ENCODE measurements around the gene SEMA4B.
"Not testable (repeated sequence)": the region's sequence is repeated elsewhere in the genome, so short reads cannot be mapped to it uniquely, and the experiment has no call there.

Gene SEMA4B

GRCh38 chr15:90201130-90201943 lies at the start of gene SEMA4B:
Gene SEMA4B, plus strand, starts transcription at chr15:90201330. Its CDS starts 249 bp downstream, at chr15:90201579.
- DNase-seq (ENCODE audit: low spot score): peak; percentile 52

- no peak for DNase-seq (ENCODE audit: low spot score)
Observed at GRCh38 chr15:90151989-90152645, 49.0 kb upstream of the SEMA4B start.

GRCh38 chr15:90153658-90154057 lies 47.5 kb upstream of the SEMA4B start:
- DNase-seq (ENCODE audit: low spot score): no peak

DNA sequence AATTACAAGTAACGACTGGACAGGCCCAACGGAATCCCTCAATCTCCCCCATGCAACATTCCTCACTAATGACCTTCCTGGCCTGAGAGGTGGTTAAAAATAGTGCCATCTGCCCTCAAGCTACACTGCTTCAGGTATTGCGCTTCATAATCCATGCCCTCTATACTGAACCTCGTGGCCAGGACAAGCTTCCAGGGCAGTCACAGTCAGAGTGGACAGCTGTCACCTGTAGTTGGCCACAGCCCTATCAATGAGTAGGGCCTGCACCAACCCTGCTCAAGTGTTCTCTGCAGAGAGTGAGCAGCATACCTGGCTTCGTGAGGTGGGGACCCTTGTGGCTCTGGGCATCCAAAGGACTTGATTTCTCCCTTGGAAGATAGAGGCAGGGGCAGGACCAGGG lies 46.9 kb upstream of the SEMA4B start:
- DNase-seq (ENCODE audit: low spot score): no peak

GRCh38 chr15:90154861-90155626 lies 46.1 kb upstream of the SEMA4B start:
- no peak for DNase-seq (ENCODE audit: low spot score)

GRCh38 chr15:90159213-90159612 lies 41.9 kb upstream of the SEMA4B start:
- DNase-seq (ENCODE audit: low spot score): no peak

DNA sequence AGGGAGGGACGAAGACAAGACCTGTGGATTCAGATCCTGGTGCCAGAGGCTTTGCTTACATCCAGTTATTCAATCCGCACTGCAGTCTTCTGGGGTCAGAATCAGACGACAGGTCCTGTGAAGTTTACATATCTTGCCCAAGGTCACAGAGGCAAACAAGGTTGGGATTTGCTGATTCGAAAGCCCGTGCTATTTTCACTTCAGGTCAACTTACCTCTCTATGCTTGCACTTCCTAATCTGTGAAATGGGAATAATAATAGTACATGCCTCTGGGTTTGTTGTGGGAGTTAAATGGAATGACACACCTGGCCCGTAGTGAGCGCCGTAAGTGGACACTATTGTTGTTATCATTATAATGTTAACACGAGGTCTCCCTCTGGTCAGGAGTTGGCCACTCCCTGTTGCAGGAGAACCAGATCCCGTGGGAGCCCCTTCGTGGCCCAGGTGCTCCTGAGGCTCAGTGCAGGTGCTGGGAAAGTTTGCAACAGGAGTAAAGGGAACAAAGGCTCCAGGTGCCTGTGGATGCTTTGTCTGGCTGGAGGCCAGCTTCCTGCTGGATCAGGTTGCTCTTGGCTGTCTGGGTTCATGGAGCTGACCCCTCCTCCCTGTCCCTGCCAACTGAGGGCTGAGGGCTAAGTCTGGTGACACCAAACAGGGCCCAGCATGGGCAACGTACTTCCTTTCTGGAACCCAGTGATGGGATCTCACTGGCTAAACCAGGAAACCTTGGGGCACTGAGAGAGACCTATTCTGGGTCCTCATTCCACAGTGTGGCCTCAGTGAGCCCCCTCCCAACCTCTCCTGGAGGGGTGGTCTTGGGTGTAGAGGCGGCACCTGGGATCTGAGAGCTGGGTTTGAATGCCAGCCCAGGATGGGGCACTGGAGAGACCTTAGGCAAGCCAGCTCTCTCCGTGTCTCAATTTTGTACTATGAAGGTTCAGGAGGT lies 40.1 kb upstream of the SEMA4B start:
- no peak for DNase-seq (ENCODE audit: low spot score)

- no peak for DNase-seq (ENCODE audit: low spot score)
Observed at GRCh38 chr15:90161950-90162361, 39.2 kb upstream of the SEMA4B start.

DNA sequence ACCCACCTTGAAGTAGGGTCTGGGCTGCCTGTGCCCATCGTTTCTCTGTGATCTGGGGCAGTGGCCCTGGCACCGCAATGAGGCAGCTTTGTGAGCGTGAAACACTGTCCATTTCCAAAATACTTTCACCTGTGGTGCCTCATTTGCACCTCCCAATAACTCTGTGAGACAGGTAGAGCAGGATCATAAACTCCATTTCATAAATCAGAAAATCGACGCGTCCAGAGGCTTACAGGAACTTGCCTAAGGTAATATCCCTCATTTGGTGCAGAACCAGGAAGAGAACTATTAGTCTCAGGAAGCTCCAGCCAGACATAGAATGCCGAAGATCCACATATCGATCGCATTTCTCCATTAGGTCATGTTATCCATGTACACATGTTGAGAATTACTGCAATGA lies 38.2 kb upstream of the SEMA4B start:
- DNase-seq (ENCODE audit: low spot score): no peak

GRCh38 chr15:90164239-90164638 lies 36.9 kb upstream of the SEMA4B start:
- not testable (repeated sequence) for DNase-seq (ENCODE audit: low spot score)

- no peak for DNase-seq (ENCODE audit: low spot score)
Observed at GRCh38 chr15:90165157-90165556, 36.0 kb upstream of the SEMA4B start.

DNA sequence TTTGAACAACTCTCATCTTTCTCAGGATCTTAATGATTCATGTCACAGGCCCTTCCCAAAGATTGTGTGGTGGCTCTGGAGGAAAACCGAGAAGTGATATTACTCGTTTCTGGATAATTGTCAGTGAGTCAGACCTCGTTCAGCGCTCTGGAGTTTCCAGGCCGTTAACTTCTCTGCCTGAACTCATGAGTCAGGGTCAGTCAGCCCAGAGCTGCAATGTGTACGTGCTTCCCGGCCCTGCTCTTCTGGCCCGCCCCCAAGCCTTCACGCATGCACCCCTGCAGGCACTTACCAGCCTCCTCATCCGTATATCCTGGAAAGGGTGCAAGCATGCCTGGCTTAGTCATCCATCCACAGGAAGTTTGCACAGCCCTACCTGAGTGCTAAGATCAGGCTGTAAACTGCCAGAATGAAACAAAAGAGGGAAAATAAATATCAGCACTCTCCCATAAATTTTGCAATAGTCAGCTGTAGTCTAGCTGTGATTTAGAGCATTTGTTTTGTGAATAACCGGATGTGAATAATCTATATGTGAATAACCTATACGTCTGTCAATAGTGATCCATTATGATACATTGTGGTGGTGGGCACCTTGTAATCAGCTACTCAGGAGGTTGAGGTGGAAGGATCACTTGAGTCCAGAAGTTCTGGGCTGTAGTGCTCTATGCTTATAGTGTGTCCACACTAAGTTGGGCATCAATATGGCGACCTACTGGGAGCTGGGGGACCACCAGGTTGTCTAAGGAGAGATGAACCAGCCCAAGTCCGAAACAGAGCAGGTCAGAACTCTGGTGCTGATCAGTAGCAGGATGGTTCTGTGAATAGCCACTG lies 35.3 kb upstream of the SEMA4B start:
- no peak for DNase-seq (ENCODE audit: low spot score)

- no peak for DNase-seq (ENCODE audit: low spot score)
Observed at GRCh38 chr15:90167121-90167520, 34.0 kb upstream of the SEMA4B start.

- no peak for DNase-seq (ENCODE audit: low spot score)
Observed at GRCh38 chr15:90171623-90172022, 29.5 kb upstream of the SEMA4B start.

GRCh38 chr15:90173372-90173771 lies 27.8 kb upstream of the SEMA4B start:
- DNase-seq (ENCODE audit: low spot score): no peak

- peak; percentile 72 for DNase-seq (ENCODE audit: low spot score)
Observed at GRCh38 chr15:90174140-90174875, 26.8 kb upstream of the SEMA4B start.

GRCh38 chr15:90177012-90177411 lies 24.1 kb upstream of the SEMA4B start:
- DNase-seq (ENCODE audit: low spot score): no peak

GRCh38 chr15:90178468-90179435 lies 22.4 kb upstream of the SEMA4B start:
- no peak for DNase-seq (ENCODE audit: low spot score)

DNA sequence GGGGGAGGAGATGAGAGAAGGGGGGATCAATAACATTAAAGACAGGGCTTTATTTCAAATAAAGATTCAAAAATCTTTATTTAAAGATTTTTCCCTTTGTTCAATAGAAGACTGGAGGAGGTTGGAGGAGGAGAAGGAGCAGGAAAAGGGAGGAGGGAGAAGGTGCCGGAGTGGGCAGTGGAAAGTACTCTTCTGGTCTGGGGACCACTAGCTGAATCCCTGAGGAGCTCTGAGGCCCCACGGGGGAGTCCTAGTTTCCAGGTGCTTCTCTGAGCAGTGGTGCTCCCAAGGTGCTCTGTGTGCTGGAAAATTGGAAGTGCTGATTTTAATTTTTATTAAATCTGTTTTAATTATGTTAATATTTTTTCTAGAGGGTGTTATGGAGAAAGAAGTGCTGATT lies 19.4 kb upstream of the SEMA4B start:
- DNase-seq (ENCODE audit: low spot score): no peak
